Keratinocyte (primary cell): ENCODE results near the gene CGN.

ENCODE experiments used
- EZH2 ChIP-seq: IDR thresholded peaks from one replicate; pipeline ENCODE4 v1.6.1; 2012; ENCODE audit warnings: inconsistent platforms, mild to moderate bottlenecking, low read length, moderate library complexity
- TF ChIP-seq, protein P1 (sequence below), 3 experiments: IDR thresholded peaks in 1 of 3; conservative IDR thresholded peaks in 1 of 3; optimal IDR thresholded peaks in 1 of 3; 2 replicates in 2 of 3; 3 replicates in 1 of 3; pipeline versions ENCODE3 to v1.5.1; 2011; ENCODE audit warnings: low read length in 3 of 3, mild to moderate bottlenecking in 3 of 3, moderate library complexity in 2 of 3, control low read depth in 1 of 3, inconsistent platforms in 1 of 3; ENCODE audit not compliant: insufficient read depth in 2 of 3; ENCODE audit errors: extremely low read depth in 1 of 3

DNA sequence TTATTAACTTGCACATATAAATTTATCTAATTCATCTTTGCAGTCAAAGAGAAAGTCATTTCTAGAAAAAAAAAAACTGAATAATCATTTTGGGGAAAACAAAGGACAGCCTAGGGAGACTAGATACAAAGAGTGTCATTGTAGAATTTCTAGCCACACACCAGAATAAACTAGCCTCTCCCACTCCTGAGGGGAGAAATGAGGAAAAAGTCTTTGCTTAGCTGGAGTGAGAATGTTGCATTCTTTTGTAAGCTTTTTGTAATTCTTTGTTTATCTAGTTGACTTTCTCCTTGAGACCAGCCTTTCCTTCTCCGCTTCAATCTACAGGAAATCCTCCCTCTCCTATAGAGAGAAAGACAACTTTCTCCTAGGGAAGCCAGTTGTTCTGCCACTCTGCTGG lies 15.9 kb upstream of the CGN start:
- TF ChIP-seq, protein P1, sequence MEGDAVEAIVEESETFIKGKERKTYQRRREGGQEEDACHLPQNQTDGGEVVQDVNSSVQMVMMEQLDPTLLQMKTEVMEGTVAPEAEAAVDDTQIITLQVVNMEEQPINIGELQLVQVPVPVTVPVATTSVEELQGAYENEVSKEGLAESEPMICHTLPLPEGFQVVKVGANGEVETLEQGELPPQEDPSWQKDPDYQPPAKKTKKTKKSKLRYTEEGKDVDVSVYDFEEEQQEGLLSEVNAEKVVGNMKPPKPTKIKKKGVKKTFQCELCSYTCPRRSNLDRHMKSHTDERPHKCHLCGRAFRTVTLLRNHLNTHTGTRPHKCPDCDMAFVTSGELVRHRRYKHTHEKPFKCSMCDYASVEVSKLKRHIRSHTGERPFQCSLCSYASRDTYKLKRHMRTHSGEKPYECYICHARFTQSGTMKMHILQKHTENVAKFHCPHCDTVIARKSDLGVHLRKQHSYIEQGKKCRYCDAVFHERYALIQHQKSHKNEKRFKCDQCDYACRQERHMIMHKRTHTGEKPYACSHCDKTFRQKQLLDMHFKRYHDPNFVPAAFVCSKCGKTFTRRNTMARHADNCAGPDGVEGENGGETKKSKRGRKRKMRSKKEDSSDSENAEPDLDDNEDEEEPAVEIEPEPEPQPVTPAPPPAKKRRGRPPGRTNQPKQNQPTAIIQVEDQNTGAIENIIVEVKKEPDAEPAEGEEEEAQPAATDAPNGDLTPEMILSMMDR (optimal IDR thresholded peaks at IDR 0.05 in 1 of 3, IDR thresholded peaks at IDR 0.05 in 1 of 3, conservative IDR thresholded peaks at IDR 0.05 in 1 of 3; ENCODE audit: extremely low read depth in 1 of 3, insufficient read depth in 2 of 3, low read length in 3 of 3): no peak
- no peak for TF ChIP-seq EZH2
